ENCODE measurements around the gene ZNF384.

Gene ZNF384

GRCh38 chr12:6620885-6621274, 68.3 kb downstream of the ZNF384 start:
- no peak overlapping the region for H2BK15ac ChIP-seq (ENCODE audit: low read depth, poor library complexity, severe bottlenecking)
- no peaks in the 10 kb centered on the region for H3K9me3 ChIP-seq (ENCODE audit: control insufficient read depth, low read length)
- H2BK120ac ChIP-seq (ENCODE audit: low read depth, low read length), result no peak overlapping the region
- H3K9ac ChIP-seq (ENCODE audit: low read length), result no peak overlapping the region
- no peak overlapping the region for H2BK5ac ChIP-seq (ENCODE audit: low read depth, low read length, poor library complexity, severe bottlenecking)
- peak overlapping the region in 1 of 2 experiments; percentile 38 for H2BK12ac ChIP-seq (ENCODE audit: low read length in 2 of 2)
- peak overlapping the region; percentile 12 to 47 for H3K4me3 ChIP-seq (ENCODE audit: insufficient read depth in 1 of 2, low read depth in 1 of 2, low read length in 2 of 2)
- peaks cover 9% of the 10 kb centered on the region for H3K4me1 ChIP-seq (ENCODE audit: control insufficient read depth, insufficient read depth, low read depth, low read length)
- peak overlapping the region in 1 of 2 experiments; percentile 44 for H3K4ac ChIP-seq (ENCODE audit: low read depth in 1 of 2, low read length in 2 of 2)
- H2AFZ ChIP-seq (ENCODE audit: low read depth, low read length), result peak overlapping the region; percentile 81
- H3K36me3 ChIP-seq (ENCODE audit: control insufficient read depth in 1 of 2, insufficient read depth in 2 of 2, low read depth in 1 of 2, low read length in 2 of 2), result peaks cover 0 to 7% of the 10 kb centered on the region in 2 experiments
- no peak overlapping the region for H3K4me2 ChIP-seq (ENCODE audit: low read length, poor library complexity, severe bottlenecking)
- H3K23ac ChIP-seq (ENCODE audit: low read length in 2 of 2), result peak overlapping the region in 1 of 2 experiments; percentile 23
- no peak overlapping the region for H3K27ac ChIP-seq (ENCODE audit: low read length, poor library complexity, severe bottlenecking)
- peak overlapping the region in 1 of 2 experiments; percentile 38 for H3K18ac ChIP-seq (ENCODE audit: low read depth in 1 of 2, low read length in 2 of 2)
- peak overlapping the region; percentile 43 for H4K91ac ChIP-seq (ENCODE audit: low read length)
- no peak overlapping the region for H2AK5ac ChIP-seq (ENCODE audit: low read length, severe bottlenecking)
- H3K27me3 ChIP-seq (ENCODE audit: control insufficient read depth in 1 of 2, insufficient read depth in 1 of 2, low read length in 2 of 2), result peaks cover 4 to 10% of the 10 kb centered on the region in 2 experiments
- WGBS, result over 99% methylated on average over 29 of the region's 29 CpGs
- no peak for DNase-seq
- peak overlapping the region in 1 of 2 experiments; percentile 64 for H3K14ac ChIP-seq (ENCODE audit: low read length in 2 of 2)
- peak overlapping the region; percentile 76 for H4K8ac ChIP-seq (ENCODE audit: low read length)
- no peaks in the 10 kb centered on the region for H3K79me1 ChIP-seq (replicated peaks; ENCODE audit: low read length, poor library complexity, severe bottlenecking)

GRCh38 chr12:6620137-6620884, 68.9 kb downstream of the ZNF384 start:
- 45% methylated on average over 88 of the region's 88 CpGs for WGBS

GRCh38 chr12:6618483-6619225, 70.5 kb downstream of the ZNF384 start:
- H3K23ac ChIP-seq (ENCODE audit: low read length in 2 of 2), result no peak overlapping the region
- no peak overlapping the region for H3K9ac ChIP-seq (ENCODE audit: low read length)
- no peak overlapping the region for H2AK5ac ChIP-seq (ENCODE audit: low read length, severe bottlenecking)

More at GRCh38 chr12:6620137-6620884, 68.9 kb downstream of the ZNF384 start:
- peak overlapping the region; percentile 76 for H4K8ac ChIP-seq (ENCODE audit: low read length)
- H3K4me2 ChIP-seq (ENCODE audit: low read length, poor library complexity, severe bottlenecking), result no peak overlapping the region
- H2BK5ac ChIP-seq (ENCODE audit: low read depth, low read length, poor library complexity, severe bottlenecking), result no peak overlapping the region
- peak overlapping the region; percentile 12 to 47 for H3K4me3 ChIP-seq (ENCODE audit: insufficient read depth in 1 of 2, low read depth in 1 of 2, low read length in 2 of 2)
- peak overlapping the region in 1 of 2 experiments; percentile 75 for H3K14ac ChIP-seq (ENCODE audit: low read length in 2 of 2)
- H3K23ac ChIP-seq (ENCODE audit: low read length in 2 of 2), result peak overlapping the region in 1 of 2 experiments; percentile 23
- H3K27me3 ChIP-seq (ENCODE audit: control insufficient read depth in 1 of 2, insufficient read depth in 1 of 2, low read length in 2 of 2), result peaks cover 4 to 10% of the 10 kb centered on the region in 2 experiments
- H2AFZ ChIP-seq (ENCODE audit: low read depth, low read length), result peak overlapping the region; percentile 81
- no peaks in the 10 kb centered on the region for H3K79me1 ChIP-seq (replicated peaks; ENCODE audit: low read length, poor library complexity, severe bottlenecking)
- no peak overlapping the region for H3K27ac ChIP-seq (ENCODE audit: low read length, poor library complexity, severe bottlenecking)
- peak overlapping the region; percentile 43 for H4K91ac ChIP-seq (ENCODE audit: low read length)
- H3K36me3 ChIP-seq (ENCODE audit: control insufficient read depth in 1 of 2, insufficient read depth in 2 of 2, low read depth in 1 of 2, low read length in 2 of 2), result peaks cover 0 to 7% of the 10 kb centered on the region in 2 experiments
- no peak overlapping the region for H2BK15ac ChIP-seq (ENCODE audit: low read depth, poor library complexity, severe bottlenecking)
- DNase-seq, result peak; percentile 40
- H3K9me3 ChIP-seq (ENCODE audit: control insufficient read depth, low read length), result no peaks in the 10 kb centered on the region
- no peak overlapping the region for H3K9ac ChIP-seq (ENCODE audit: low read length)
- peaks cover 9% of the 10 kb centered on the region for H3K4me1 ChIP-seq (ENCODE audit: control insufficient read depth, insufficient read depth, low read depth, low read length)
- no peak overlapping the region for H2BK120ac ChIP-seq (ENCODE audit: low read depth, low read length)
- H2AK5ac ChIP-seq (ENCODE audit: low read length, severe bottlenecking), result no peak overlapping the region
- peak overlapping the region in 1 of 2 experiments; percentile 65 for H3K18ac ChIP-seq (ENCODE audit: low read depth in 1 of 2, low read length in 2 of 2)
- peak overlapping the region in 1 of 2 experiments; percentile 38 for H2BK12ac ChIP-seq (ENCODE audit: low read length in 2 of 2)
- H3K4ac ChIP-seq (ENCODE audit: low read depth in 1 of 2, low read length in 2 of 2), result peak overlapping the region in 1 of 2 experiments; percentile 44

More at GRCh38 chr12:6618483-6619225, 70.5 kb downstream of the ZNF384 start:
- H3K9me3 ChIP-seq (ENCODE audit: control insufficient read depth, low read length), result no peaks in the 10 kb centered on the region
- no peak overlapping the region for H2AFZ ChIP-seq (ENCODE audit: low read depth, low read length)
- H2BK120ac ChIP-seq (ENCODE audit: low read depth, low read length), result no peak overlapping the region
- H3K4me1 ChIP-seq (ENCODE audit: control insufficient read depth, insufficient read depth, low read depth, low read length), result peaks cover 16% of the 10 kb centered on the region
- H3K4me2 ChIP-seq (ENCODE audit: low read length, poor library complexity, severe bottlenecking), result no peak overlapping the region
- no peak overlapping the region for H4K91ac ChIP-seq (ENCODE audit: low read length)
- no peak overlapping the region for H2BK12ac ChIP-seq (ENCODE audit: low read length in 2 of 2)
- no peak overlapping the region for H3K14ac ChIP-seq (ENCODE audit: low read length in 2 of 2)
- H3K79me1 ChIP-seq (replicated peaks; ENCODE audit: low read length, poor library complexity, severe bottlenecking), result no peaks in the 10 kb centered on the region
- no peak overlapping the region for H2BK15ac ChIP-seq (ENCODE audit: low read depth, poor library complexity, severe bottlenecking)
- H3K36me3 ChIP-seq (ENCODE audit: control insufficient read depth in 1 of 2, insufficient read depth in 2 of 2, low read depth in 1 of 2, low read length in 2 of 2), result peaks cover 0 to 7% of the 10 kb centered on the region in 2 experiments
- H4K8ac ChIP-seq (ENCODE audit: low read length), result no peak overlapping the region
- H3K4ac ChIP-seq (ENCODE audit: low read depth in 1 of 2, low read length in 2 of 2), result no peak overlapping the region
- H2BK5ac ChIP-seq (ENCODE audit: low read depth, low read length, poor library complexity, severe bottlenecking), result no peak overlapping the region
- no peak for DNase-seq
- no peak overlapping the region for H3K27ac ChIP-seq (ENCODE audit: low read length, poor library complexity, severe bottlenecking)
- 63% methylated on average over 2 of the region's 5 CpGs for WGBS
- H3K18ac ChIP-seq (ENCODE audit: low read depth in 1 of 2, low read length in 2 of 2), result no peak overlapping the region
- H3K27me3 ChIP-seq (ENCODE audit: control insufficient read depth in 1 of 2, insufficient read depth in 1 of 2, low read length in 2 of 2), result peaks cover 4 to 10% of the 10 kb centered on the region in 2 experiments
- H3K4me3 ChIP-seq (ENCODE audit: insufficient read depth in 1 of 2, low read depth in 1 of 2, low read length in 2 of 2), result no peak overlapping the region

Data from mesenchymal stem cell (in vitro differentiated cells and primary cell).